Stimulated activated CD4-positive, alpha-beta T cell treated with anti-CD3 and anti-CD28 coated beads, Interleukin-15, amount 100 ng/mL, for 48 hours (primary cell): ENCODE results near the gene ARSI.

ENCODE experiments used
- DNase-seq, 2 donors: peaks; one replicate each; pipeline ENCODE4 v3.0.0-alpha.2; 2020; ENCODE audit warnings: low read depth in 2 of 2

ARSI gene

GRCh38 chr5:150294551-150295071 lies 8.1 kb downstream of the ARSI start:
- no peak for DNase-seq

- DNase-seq: no peak
These were observed 9.4 kb downstream of the ARSI start for GRCh38 chr5:150293091-150293941.

DNA sequence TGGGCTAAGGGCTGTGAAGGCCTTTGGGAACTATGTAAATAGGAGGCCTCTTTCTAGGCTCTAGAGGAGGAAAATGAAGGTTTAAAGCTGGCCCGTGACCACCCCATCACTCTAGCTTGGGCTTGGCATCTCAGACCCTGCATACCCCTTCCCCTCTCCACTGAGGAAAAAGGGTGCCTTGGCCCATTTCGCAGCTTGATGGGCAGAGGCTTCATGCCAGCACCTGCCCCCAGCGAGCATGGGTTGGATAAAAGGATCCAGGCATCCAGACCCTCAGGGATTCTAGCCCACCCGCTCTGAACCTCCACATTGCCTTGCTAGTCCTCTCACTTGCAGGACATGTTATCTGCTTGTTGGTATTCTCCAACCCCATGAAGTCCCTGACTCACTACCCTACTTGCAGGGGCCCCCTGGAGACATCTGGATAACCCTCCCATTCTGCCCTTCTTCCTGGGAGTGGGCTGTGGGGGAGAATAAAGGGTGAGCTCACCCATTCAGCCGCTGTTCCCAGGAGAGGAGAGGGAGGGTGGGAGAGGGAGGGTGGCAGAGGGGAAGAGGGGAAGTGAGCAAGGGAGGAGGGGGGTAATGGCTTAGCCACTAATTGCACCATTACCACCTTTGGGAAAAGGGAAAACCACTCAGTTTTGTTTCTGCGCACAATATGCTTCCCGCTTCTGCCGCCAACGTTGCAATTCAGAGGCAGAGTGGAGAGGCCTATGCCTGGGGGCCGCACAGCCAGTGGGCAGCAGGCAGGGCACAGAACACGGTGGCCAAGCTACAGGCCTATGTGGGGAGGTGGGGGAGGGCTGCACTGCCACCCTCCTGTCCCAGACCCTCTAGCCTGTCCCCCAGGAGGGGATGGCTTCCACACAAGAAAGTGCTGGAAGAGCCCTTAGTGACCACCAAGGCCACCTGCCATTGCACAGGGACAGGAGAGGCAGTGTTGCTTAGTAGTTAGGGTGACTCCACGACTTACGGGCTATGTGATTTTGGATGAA lies 11.0 kb downstream of the ARSI start:
- no peak for DNase-seq

DNA sequence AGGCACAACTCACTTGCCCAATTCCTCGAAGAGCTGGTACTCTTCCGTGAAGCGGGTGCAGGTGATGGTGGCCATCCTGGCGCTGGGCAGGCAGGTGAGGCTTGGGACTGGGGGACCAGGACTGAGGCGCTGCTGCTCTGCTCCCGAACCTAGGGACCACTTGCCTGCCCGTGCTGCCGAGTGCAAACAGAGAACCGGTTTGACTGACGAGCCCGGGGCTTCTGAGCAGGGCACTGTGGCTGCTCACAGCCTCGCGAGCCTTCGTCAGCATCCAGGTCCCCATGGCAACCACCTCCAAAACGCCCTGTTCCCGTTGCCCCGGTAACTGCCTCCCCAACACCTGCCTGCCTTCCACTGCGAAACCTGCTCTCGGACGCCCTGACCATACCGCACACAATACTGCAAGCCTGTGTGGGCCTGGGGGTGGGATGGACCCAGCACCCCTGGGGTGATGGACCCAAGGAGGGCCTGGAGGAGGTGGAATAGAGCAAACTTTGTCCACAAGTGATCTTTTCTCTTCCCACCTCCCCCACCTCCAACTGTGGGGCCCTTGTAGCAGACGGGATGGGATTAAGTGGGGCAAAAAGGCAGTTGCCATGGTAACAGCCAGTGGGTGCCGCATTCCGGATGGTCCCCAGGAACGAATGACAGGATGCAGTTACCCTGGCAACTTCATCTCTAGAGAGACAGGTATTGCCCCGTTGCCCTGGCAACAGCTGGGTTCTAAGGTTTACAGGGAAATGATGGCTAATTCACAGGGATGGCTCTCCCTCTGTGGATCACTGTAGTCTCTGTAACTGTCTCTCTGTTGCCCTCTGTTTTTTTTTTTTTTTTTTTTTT lies 12.9 kb downstream of the ARSI start, which contains the start of gene CAMK2A:
CAMK2A (minus strand) TSS at position 223 of the 840 bp plus-strand sequence; CDS start at position 75, 148 bp downstream.
- DNase-seq: no peak

- no peak for DNase-seq
These were observed 13.9 kb downstream of the ARSI start for GRCh38 chr5:150288791-150289190.

- DNase-seq: no peak
These were observed 14.3 kb downstream of the ARSI start for GRCh38 chr5:150288361-150288760.

GRCh38 chr5:150286820-150287219 lies 15.9 kb downstream of the ARSI start:
- DNase-seq: no peak

- DNase-seq: no peak
These were observed 17.6 kb downstream of the ARSI start for GRCh38 chr5:150285114-150285513.

- DNase-seq: no peak
These were observed 18.4 kb downstream of the ARSI start for GRCh38 chr5:150284311-150284710.

DNA sequence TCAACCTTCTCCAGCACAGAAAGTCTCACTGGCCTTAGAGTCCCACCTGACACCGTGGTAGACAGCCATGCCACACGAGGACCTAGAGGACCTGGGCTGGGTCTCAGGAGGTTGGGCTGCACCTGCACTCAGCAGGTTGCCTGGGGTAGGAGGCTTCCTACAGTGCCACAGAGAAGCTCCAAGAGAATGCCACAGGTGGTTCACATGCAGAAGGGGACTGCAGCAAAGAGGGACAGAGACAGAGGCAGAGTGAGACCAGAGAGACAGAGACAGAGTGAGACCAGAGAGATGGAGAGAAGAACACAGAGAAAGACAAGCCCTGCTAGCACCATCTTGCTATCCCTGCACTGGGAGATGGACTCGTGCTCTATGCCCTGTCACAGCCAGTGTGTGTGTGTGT lies 18.8 kb downstream of the ARSI start:
- DNase-seq: no peak

DNA sequence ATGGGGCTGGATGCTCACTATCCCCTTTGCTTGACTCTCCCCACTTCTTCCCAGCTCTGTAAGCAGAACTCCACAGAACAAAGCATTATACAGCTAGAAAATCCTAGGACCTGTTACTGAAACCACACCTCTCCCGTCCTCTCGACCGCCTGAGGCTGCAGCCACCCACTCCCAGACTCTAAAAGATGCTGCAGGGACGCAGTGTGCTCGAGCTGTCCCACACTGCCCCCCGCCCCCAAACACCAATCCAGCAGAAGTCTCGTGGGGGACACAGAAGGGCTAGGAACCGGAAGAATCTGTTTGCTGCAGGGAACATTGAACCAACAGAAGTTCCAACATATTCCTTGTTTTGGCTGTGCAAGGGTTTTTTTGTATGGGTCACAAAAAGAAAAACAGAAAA lies 20.7 kb downstream of the ARSI start:
- no peak for DNase-seq

DNA sequence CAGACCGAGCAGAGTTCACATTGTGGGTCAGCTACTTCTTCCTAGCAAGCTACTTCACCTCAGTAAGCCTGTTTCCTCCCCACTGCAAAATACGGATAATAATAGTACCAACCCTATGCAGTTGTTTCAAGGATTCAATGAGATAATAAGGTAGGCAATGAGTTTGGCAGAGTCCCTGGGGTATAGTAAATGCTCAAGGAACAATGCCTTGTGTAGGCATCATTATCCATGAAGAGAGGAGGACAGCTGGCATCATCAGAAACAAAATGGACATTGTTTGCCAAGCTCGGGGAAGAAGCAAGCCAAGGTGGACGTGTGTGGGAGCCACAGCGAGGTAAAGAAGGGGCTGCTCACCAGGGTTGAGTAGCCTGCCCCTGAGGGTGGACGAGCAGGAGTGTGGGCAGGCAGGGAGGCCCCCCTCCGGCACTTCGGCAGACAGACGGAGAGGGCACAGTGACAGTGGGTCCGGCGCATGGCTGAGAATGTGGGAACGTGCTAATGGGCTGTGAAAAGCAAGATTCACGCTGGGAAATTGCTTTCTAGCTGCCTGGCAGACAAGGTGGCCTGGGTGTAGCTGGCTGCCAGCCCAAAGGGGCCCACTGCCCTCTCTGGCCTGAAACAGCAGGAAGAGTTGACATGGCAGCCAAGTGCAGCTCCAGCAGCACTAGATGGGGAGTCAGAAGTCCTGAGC lies 23.2 kb downstream of the ARSI start:
- no peak for DNase-seq

GRCh38 chr5:150278916-150279315 lies 23.8 kb downstream of the ARSI start:
- no peak for DNase-seq

DNA sequence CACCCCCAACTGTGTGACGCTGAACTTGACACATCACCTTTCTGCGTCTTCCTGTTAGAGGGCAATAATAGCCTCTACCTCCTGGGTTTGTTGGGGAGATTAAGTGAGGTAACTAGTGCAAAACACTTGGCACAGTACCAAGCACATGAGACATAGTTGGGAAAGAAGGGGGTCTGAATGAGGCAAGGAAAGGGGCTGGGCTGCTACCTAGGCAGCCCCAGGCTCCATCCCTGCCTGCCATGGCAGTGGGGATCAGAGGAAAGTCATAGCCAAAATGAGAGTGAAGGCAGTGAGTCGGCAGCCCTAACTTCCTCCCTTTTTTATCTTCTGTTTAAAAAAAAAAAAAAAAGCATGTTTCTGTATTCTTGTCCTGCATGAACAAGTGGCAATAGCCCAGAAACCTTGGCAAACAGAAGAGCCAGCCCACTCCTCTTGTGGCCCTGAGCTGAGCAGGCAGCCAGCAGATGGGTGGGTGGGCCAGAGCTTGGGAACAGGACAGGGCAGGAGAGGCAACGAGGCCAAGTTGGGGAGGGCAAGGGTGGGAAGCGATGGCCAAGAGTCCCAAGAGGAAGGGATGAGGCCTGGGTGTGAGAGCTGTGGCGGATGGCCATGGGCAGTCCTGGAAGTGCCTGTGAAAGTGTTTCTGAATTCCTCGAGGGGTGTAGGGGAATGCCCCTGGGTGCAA lies 24.5 kb downstream of the ARSI start:
- DNase-seq: no peak

GRCh38 chr5:150277043-150277442 lies 25.7 kb downstream of the ARSI start:
- no peak for DNase-seq

GRCh38 chr5:150274811-150275210 lies 27.9 kb downstream of the ARSI start:
- no peak for DNase-seq

DNA sequence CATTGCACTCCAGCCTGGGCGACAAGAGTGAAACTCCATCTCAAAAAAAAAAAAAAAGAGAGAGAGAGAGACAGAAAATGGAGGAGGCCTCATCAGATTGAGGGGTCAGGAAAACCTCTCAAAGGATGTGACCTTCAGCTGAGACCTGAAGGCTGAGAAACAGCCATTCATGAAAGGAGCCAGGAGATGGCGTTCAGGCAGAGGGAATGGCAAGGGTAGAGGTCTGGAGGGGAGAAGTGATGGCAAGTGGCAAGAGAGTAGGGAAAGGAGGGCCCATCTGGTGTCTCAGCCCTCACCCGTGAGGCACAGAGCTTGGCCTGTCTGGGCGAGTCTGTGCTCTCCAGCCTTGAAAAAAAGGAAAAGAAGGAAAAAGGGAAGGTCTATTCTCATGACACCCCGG lies 30.2 kb downstream of the ARSI start:
- DNase-seq: no peak

- DNase-seq: no peak
These were observed 30.8 kb downstream of the ARSI start for GRCh38 chr5:150271923-150272322.

DNA sequence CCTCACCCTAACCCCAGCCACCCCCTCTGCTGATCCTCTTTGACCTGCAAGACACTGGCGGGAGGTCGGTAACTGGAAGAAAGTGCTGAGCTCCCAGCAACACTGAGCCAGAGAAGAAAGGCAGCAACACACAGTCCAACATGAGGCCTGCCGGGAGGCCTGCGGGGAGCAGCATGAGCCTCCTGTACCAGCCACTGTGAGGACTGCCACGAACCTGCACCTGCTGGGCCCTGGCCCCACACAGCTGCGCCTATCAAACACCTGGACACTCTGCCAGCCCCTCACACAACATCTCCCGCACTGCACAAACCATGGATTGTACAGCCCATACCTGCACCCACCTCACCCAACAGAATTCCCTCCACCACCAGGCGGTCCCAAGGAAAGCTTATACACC lies 31.4 kb downstream of the ARSI start:
- no peak for DNase-seq
